HG02623 (cell line): ENCODE measurements around the gene PTGIS.
"Not testable (repeated sequence)": the region's sequence is repeated elsewhere in the genome, so short reads cannot be mapped to it uniquely, and the experiment has no call there.

Experiments
- ATAC-seq: cut with Tn5 transposase; IDR thresholded peaks from one replicate; pipeline ENCODE4 v1.9.1; 2021; ENCODE audit warnings: moderate library complexity; ENCODE audit not compliant: unreplicated experiment

Gene PTGIS

DNA sequence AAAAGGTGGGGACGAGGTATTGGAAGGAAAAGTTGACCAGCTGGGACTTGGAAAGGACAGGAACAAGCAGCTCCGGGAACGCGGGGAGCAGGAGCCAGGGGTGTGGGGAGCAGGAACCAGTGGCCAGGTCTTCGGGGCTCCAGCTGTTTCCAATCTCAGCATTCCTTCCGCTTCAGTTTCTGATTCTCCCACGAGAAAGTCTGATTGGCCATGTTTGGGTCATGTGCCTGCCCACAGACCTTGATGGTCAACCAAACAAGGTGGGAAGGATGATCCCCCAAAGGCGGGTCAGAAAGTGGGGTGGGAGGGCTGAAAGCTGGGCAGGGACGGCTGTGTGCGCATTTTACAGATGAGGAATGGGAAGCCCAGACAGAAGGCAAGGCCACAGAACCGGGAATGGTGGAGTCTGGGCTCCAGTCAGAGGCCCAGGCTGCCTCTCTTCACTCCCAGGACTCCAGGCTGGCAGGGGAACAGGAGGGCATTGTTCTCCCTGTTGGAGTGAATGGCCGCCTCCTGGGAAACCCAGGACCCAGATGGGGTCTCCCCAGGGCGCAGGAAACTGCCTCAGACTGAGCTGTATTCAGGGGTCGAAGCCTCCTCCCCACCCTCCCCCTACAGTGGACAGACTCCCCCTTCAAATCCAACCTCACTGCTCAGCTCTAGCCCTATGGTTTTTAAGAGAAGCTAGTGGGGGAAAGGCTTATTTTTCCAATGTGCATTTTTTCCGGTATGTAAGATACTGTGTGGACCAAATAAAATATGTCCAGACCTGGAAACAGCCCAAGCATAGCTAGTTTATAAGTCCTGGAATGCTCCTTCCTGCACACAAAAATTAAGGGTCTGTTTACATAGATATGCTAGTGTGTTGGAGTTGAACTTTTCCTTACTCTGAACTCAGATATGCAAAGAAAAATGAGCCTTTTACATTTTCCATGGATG, 12.2 kb upstream of the PTGIS start:
- ATAC-seq = no peak

DNA sequence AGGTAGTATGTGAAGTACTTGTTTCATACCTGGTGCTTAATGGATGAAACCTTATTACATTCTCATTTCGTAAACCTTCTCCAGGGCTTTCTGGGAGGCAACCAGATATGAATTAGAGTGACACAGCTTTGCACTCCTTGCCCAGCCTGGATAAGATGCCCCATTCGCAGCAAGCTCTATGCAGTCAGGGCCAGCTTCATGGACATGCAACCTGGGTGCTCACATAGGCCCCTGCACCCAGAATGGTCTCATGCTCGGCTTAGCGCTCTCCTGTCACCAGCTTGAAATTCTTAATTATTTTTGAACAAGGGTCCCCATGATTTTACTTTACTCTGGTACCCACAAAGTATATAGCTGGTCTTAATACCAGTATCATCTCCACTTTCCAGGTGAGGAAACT, 11.3 kb upstream of the PTGIS start:
- no peak for ATAC-seq

DNA sequence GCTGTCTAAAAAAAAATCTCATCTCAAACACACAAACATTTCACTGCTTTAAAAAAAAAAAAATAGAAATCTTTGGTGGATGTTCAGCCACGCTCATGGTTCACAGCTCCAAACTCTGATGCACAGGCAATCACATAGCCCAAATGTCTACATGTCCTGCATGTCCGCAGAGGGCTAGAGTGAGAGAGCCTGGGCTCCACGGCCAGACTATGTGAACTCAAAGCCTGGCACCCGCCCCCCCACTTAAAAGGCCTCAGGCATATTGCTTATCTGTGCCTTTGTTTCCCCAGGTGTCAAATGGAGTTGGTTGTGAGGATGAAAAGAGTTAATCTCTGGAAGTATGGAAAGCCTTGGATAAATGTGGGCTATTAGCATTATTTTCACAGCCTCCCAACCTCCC, 10.5 kb upstream of the PTGIS start:
- no peak for ATAC-seq

DNA sequence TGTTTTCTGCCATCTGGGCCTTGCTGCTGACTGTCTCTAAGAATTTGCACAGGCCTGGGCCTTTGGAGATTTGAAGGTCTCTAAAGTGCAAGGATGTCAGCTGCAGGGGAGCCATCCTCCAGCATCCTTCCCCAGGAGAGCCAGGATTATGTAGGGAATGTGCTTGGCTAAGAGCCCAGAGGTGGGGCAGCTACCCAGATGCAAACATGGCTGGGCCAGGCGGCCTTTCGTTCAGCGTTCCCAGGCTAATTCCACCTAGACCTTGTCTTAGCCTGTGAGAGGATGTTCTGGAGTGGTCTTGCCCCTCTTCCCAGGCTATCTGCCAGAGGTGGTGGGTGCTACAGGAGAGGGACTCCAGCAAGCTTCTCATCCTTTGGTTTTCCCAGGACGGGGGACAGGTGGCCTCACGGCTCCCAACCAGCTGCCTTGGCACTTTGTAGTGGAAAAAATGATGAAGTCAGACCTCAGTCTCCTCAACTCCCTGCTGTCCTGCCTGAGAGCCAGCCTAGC, 7.7 kb upstream of the PTGIS start:
- ATAC-seq = no peak

DNA sequence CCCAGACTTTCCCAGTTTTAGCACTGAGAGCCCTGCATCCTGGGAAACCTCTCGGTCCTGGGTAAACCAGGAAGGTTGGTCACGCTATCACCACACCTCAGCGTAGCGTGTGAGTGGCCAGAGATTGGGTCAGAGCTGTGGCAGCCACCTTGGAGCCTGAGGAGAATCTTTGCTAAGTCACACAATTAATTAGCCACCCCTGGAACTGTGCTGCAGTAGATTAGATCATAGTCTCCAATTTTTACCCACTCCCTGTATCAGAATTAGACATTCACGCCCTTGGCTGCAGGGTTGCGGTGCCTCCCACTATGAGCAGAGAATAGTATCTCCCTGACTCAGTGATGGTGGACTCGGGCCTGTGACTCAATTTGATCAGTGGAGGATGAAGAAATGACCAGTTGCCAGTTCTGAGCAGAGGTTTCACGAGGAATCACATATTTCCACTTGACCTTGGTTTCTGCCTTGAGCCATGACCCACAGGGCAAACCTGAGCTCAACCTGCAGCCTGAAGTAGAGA, 6.0 kb upstream of the PTGIS start:
- ATAC-seq = no peak

DNA sequence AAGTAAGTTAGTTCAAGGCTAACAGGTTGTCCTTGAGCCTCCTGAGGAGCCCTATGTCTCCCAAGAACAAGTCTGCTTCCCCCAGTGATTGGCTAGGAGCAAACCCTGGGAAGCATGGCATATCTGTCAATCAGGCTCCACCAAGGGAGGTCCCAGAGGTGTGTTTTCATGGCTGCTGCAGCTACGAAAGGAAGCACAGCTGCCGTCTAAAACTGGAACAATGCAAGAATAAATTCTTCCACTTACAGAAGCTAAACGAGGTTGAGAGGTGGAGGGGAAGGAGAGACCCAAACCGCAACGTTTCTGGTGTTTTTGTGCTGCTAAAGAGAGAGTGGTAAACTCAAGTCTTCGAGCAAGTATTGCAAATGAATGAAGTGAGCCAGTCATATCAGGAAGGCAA, 4.9 kb upstream of the PTGIS start:
- no peak for ATAC-seq

DNA sequence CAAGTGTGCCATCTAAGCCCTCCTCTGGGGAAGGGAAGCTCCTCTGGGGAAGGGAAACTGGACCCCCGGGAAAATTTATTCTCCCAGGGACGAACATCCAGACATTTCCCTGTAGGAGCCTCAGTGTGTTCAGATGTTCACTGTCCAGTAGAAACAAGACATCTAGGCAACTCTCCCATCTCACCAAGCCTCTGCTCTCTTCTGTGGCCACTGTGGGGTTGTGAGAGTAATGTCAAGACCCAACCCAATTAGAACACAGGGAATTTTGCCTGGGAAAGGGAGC, 3.6 kb upstream of the PTGIS start:
- no peak for ATAC-seq

DNA sequence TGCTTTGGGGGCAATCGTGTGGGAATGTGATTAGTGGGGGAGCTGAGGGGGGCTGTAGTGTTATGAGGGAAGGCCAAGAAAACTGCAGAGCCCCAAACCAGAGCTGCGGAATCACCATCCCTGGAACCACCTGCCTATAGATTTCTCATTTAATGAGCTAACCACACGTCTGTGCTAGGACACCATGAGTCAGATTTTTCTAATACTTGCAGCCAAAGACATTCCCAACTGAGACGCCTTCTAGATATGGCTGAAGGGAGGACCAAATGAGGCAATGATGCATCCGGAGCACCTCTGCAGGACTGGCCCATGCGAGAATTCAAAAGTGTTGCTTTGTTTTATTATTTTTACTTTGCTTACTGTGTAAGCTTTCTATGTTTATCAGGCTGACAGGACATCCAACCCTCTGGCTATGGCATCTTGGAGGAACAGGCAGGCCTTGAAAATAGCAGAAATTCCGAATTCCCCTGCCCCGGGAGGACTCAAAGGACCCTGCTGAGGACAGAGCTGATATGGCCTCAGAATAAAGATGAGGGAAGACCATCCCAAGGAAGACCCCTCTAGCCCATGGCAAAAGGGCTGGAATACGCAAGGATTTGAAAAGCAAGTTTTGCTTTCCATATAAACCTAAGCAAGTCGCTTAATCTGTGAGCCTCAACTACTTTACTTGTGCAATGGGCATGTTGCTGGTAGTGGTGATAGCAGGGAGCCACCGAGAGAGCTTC, 3.1 kb upstream of the PTGIS start:
- ATAC-seq = no peak

DNA sequence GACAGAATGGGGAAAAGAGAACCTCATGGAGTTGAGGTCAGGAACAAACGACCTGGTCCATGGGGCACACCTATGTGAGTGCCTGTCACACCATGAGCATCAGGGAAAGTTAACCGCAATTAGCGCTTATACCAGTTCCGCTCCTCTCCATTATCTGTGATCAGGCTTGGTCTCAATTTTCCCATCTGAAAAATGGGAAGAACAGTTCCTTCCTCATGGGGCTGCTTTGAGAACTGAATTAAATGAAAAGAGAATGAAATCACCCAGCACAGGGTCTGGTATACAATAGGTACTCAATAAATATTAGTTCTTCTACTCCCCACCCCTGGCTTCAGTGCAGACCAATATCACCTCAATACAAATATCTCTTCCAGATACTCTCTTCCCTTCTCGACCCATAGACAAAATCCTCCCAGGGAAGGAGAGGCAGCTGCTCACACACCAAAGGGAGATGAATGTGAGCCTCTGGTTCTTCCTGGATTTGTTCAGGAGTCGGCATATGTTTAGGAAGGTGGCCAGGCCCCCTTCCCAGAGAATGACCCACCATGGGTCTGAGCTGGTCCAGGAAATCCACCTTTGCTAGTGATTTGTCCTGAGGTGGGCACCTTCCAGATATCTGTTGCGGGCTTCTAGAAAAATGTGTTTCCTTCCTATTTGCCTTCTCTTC, 2.4 kb upstream of the PTGIS start:
- ATAC-seq = no peak

DNA sequence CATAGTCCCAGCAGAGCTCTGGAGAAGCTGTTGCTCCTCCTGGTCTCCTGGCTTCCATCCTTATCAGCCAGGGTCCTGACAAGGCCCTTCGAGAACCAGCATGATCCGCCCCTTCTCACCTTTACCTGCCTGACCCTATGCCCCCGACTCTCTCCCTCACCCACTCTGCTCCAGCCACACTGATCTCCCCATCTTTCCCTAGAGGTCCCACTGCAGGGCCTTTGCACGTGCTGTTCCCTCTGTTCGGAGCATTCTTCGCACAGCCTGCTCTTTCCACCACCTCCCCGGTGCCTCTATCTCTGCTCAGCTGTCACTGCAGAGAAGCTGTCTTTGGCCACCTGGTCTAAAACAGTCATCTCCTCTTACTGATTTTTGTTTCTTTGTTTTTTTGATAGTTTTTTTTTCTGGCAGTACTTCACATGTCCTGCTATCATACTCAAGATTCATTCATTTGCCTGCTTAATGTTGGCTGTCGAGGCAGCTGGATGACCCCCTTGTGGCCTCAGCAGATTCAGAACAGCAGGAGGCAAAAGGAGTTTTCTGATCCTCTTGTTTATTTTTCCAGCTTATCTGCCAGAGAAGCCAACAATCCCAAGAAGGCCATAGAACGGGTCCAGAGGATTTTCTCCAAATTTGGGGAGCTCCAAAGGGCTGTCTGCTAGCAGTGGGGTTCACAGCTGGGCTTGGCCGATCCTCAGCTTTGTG, 1.6 kb upstream of the PTGIS start:
- ATAC-seq = no peak

DNA sequence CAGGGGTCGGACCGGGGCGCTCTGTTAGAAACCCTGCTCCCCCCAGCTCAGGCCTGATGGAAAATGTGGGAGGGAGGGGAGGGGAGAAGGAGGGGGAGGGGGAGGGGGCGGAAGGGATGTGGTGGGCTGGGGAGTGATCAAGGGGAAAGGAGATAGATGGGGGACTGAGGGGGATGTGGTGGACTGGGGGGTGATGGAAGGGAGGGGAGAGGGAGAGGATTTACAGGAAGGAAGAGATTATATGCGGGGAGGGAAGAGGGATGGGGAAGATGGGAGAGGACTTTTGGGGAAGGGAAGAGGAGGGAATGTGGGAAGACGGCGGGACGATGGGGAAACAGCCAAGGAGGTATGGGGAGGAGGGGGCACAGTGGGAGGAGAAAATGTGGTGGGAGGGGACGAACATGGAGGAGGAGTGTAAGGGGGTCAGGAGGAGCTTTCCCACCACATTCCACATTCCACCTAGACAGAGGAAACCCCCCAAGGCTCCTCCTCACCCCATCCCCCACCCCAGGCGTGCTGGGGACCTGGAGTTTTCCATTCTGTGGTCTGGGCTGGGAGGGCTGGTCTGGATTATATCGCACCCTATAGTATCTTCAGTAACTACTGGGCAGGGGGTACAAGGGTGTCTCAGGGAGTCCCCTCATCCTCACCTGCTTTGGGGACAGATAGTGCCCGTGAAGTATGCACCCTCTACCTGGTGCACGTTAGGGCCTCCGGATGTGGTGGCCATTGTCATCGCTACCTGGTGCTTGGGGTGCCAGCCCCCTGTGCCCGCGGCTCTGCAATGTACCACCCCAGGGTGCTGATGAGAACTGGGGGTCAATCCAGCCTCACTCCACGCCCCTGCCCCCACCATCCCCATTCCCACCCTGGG, 578 bp upstream of the PTGIS start:
- no peak for ATAC-seq

DNA sequence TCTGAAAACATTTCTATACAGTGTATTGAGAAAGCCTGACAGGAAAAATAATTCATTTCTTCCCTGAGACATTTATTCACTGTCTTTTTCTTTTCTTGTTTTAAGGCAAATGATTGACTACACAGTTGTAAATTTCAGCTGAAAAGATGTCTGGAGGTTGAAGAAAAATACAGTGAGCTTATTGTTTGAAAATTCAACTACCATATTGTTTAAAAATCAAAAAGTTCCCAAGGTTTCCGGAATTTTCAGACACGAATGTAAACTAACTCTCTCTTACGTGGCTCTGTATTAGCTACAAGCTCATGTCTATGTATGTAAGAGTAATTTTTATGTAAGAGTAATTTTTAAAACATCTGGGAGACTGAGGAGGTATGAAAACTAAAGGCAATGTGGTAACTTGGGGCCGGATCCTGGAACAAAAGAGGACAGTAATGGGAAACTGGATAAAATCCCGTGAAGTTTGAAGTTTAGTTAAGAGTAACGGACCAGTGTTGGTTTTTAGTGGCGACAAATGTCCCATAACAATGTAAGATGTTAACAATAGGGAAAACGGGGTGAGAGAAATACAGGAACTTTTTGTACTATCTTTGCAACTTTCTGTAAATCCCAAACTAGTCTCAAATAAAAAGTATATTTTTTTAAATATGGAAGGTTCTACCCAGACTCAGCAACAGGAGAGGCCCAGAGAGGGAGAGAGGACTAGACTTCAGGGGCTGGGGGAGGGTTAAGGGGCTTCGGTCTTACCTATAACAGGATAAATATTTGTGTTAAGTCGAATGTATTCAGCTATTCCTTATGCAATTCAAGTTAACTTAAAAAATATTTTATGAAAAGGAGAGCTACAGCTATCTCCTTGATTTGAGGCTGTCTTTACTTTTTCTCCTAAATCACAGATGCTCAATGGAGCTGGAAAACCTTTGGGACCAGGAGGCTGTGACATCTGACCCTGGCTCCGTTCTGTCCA, 1.3 kb downstream of the PTGIS start:
- no peak for ATAC-seq

DNA sequence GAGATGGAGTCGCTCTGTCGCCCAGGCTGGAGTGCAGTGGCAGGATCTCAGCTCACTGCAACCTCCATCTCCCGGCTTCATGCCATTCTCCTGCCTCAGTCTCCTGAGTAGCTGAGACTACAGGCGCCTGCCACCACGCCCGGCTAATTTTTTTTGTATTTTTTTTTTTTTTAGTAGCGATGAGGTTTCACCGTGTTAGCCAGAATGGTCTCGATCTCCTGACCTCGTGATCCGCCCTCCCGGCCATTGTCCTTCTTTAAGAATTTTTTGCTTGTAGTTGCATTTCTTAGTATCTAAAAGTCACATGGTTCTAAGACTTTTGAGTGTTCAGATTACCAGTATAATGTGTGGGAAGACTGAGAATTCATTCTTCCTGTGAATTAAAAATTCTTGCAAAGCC, 2.9 kb downstream of the PTGIS start:
- ATAC-seq = not testable (repeated sequence)

DNA sequence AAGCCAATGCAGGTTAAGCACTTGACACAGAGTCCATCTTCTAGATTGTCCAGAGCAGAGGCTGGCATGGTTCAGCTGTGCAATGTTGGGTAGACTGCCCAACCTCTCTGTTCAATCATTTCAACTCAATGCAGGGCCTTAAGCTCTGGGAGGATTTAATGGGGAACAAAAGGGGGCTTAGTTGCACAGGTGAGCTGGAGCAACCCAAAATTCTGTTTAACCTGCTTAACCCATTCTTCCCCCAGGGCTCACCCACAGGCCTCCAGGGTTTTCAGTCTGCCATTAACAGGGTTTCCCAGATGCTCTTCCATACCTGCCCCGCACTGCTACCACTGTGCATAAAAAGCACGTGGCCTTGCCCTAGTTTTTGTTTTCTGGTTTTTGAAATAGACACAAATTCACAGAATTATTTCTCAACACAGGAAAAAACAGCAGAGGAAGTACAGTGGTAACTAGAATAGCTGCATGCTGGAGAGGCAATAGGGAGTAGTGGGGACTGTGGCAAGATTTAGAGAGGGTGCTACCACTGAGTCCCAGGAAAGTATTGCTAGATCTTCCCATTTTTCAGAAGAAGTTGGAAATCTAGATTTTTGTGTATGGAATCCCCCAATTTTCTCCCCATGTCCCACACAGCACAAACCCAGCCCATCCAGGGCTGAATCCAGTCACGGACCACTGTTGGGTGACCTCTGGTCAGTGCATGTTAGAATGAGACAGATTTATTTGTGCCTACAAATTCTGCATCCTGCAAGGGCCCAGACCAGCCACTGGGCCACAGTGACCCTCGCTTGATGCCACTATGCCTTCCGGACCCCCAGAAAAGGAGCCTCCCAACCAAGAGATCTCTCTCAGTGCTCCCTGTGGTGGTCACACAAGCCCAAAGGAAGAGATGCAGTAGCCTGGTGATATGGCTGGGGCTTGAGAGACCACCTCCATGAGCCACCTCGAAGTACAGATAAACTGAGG, 4.6 kb downstream of the PTGIS start:
- ATAC-seq = no peak

DNA sequence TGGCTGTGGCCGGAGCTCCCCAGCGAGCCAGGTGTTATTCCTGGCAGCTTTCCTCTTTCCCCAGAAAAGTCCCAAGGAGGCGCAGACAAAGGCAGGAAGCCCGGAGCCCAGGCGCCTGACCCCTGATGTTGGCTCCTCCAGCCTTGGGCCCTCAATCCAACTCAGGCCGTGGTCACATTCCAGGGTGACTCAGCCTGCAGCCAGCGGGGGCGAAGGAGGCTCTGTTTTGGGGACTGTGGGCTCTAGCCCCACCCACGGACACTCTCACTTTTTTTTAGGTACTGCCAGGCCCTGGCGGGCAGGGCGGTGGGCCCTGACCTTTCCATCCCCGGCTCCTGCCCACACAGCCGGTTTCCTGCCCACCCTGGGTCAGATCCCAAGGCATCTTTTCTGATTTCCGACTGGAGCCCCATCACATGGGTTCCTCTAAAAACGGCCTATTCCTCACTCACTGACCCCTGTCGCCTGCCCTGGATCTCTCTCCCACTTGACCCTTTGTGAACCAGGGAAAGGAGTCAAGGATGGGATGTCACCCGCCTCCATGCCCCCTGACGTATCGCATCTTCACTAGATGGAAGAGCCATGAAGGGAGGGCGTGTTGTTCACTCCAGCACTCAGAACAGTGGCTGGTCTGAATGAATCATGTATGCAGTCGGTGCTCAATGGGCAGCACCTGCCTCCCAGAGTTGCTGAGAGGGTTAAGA, 5.5 kb downstream of the PTGIS start:
- ATAC-seq = no peak

DNA sequence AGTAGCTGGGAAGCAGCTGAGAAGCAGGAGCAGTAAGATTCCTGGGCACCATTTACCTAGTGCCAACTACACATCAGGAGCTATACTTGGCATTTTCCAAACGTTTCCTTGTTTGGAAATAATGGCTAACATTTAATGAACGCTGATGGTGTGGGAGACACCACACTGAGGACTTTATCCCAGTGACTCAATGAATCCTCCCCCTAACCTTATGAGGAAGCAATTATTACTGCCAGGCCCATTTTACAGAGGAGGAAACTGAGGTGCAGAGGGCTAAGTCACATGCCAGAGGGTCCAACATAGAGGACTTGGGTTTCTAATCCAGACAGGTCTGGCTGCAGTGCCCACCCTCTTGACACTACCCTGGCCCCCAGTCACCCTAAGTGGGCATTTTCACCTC, 6.1 kb downstream of the PTGIS start:
- no peak for ATAC-seq

DNA sequence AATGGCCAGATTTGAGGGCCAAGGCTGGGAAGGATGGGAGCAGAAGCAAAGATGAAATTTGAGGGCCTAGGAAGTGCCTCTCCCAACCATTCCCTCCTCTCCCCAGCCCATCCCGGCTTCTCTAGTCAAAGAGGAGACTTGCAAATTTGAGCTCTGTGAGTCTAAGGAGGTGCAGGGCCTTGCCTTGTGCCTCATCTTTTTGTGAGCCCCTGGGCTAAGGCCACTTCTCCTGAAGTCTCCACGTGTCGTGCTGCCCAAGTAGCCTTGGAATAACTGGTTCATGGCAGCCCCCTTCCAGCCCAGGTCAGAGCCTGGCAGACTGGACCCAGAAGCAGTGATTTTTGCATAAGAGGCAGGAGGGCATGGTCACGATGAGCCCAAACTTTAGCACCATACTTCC, 6.7 kb downstream of the PTGIS start:
- ATAC-seq = no peak
